Stimulated activated CD4-positive, alpha-beta T cell treated with anti-CD3 and anti-CD28 coated beads, TNF-alpha, amount 100 ng/mL, for 4 hours (primary cell): ENCODE measurements around the gene GPR146.
"Not testable (repeated sequence)": the region's sequence is repeated elsewhere in the genome, so short reads cannot be mapped to it uniquely, and the experiment has no call there.

ENCODE experiments used
- DNase-seq, 3 experiments: peaks; one replicate each; pipeline ENCODE4 v3.0.0-alpha.2; 2020; ENCODE audit warnings: low read depth in 3 of 3

GPR146 gene

GRCh38 chr7:1025743-1026581 is 18.4 kb upstream of the GPR146 start:
- DNase-seq, result no peak

GRCh38 chr7:1026721-1027161 is 17.6 kb upstream of the GPR146 start:
- DNase-seq, result no peak

GRCh38 chr7:1027242-1028043 is 16.9 kb upstream of the GPR146 start:
- no peak for DNase-seq

GRCh38 chr7:1028044-1028770 is 16.1 kb upstream of the GPR146 start:
- DNase-seq, result peak; percentile 56 to 76 (median 57)

GRCh38 chr7:1028775-1029636 is 15.3 kb upstream of the GPR146 start:
- peak; percentile 24 to 30 (median 25) for DNase-seq

- no peak for DNase-seq
Measured at GRCh38 chr7:1029637-1030443, 14.5 kb upstream of the GPR146 start.

GRCh38 chr7:1030444-1031070 is 13.8 kb upstream of the GPR146 start:
- DNase-seq, result no peak

GRCh38 chr7:1031716-1032455 is 12.5 kb upstream of the GPR146 start:
- DNase-seq, result no peak

- DNase-seq, result no peak
Measured at GRCh38 chr7:1032536-1033181, 11.7 kb upstream of the GPR146 start.

GRCh38 chr7:1033546-1034145 is 10.7 kb upstream of the GPR146 start:
- no peak for DNase-seq

- not testable (repeated sequence) for DNase-seq
Measured at GRCh38 chr7:1034769-1035168, 9.6 kb upstream of the GPR146 start.

- not testable (repeated sequence) for DNase-seq
Measured at GRCh38 chr7:1036164-1036928, 8.0 kb upstream of the GPR146 start.

GRCh38 chr7:1040233-1040632 is 4.1 kb upstream of the GPR146 start:
- not testable (repeated sequence) for DNase-seq

- DNase-seq, result no peak
Measured at GRCh38 chr7:1040790-1041189, 3.6 kb upstream of the GPR146 start.

- no peak for DNase-seq
Measured at GRCh38 chr7:1041551-1042491, 2.5 kb upstream of the GPR146 start.

GRCh38 chr7:1042492-1042833 is 1.9 kb upstream of the GPR146 start:
- no peak for DNase-seq
